ENCODE data around the gene OSBPL3. TPM values are rescaled to one million over a fixed set of nuclear protein-coding genes. Genes with fewer than 3 reads are reported as not detected.
A peak's percentile ranks its signal among the peaks of the same experiment; 100 is the strongest.

Gene OSBPL3
- total RNA-seq, 4 donors from 2014 or later, result 4.3 to 8.6 (median 7.1) TPM

DNA sequence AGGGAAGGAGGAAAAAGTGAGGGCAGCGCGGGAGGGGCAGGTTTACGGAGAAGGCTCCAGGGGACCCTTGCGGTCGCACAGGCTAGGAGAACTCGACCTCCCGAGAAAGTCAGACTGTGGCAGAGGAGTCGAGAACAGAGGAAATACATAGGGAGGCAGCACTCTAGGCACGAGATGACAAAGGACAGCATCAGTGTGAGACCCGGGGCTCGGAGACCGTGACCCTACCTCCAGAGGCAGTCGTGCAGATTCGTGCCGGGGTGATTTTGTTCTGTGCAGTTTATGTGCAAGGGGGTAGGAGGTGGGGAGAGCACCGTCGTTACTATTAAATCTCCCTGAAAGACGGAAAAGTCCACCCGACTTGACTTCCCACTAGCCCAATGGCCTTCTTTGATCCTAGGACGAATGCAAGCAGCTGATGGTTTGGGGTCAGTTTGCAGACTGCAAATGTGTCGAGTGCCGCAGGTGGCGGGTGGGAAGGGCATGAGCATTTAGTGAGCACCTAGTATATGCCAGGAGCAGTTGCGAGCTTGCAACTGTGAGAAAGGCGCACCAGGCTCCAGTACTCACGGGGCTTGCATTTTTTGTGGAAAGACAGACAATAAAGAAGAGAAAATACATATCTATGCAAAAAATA is 674 bp upstream of the OSBPL3 start:
- ATAC-seq (ENCODE audit: low FRiP score) (peak; percentile 0), DNase-seq (ENCODE audit: low spot score) (no peak)
- TF ChIP-seq, protein P1, sequence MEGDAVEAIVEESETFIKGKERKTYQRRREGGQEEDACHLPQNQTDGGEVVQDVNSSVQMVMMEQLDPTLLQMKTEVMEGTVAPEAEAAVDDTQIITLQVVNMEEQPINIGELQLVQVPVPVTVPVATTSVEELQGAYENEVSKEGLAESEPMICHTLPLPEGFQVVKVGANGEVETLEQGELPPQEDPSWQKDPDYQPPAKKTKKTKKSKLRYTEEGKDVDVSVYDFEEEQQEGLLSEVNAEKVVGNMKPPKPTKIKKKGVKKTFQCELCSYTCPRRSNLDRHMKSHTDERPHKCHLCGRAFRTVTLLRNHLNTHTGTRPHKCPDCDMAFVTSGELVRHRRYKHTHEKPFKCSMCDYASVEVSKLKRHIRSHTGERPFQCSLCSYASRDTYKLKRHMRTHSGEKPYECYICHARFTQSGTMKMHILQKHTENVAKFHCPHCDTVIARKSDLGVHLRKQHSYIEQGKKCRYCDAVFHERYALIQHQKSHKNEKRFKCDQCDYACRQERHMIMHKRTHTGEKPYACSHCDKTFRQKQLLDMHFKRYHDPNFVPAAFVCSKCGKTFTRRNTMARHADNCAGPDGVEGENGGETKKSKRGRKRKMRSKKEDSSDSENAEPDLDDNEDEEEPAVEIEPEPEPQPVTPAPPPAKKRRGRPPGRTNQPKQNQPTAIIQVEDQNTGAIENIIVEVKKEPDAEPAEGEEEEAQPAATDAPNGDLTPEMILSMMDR (IDR thresholded peaks at IDR 0.05), result no peak

- peak; percentile 57 for ATAC-seq (ENCODE audit: low FRiP score)
- peak; percentile 46 for DNase-seq (ENCODE audit: low spot score)
- TF ChIP-seq, protein P1 (IDR thresholded peaks at IDR 0.05), result no peak
Observed at GRCh38 chr7:24979470-24979862, 512 bp downstream of the OSBPL3 start.

- TF ChIP-seq, protein P1 (IDR thresholded peaks at IDR 0.05), result no peak
- DNase-seq (ENCODE audit: low spot score) (no peak), ATAC-seq (ENCODE audit: low FRiP score) (no peak)
Observed at GRCh38 chr7:24978843-24979469, 1.0 kb downstream of the OSBPL3 start.

GRCh38 chr7:24975644-24976260 is 4.2 kb downstream of the OSBPL3 start:
- DNase-seq (ENCODE audit: low spot score) (no peak), ATAC-seq (ENCODE audit: low FRiP score) (no peak)
- TF ChIP-seq, protein P1 (IDR thresholded peaks at IDR 0.05), result no peak

DNA sequence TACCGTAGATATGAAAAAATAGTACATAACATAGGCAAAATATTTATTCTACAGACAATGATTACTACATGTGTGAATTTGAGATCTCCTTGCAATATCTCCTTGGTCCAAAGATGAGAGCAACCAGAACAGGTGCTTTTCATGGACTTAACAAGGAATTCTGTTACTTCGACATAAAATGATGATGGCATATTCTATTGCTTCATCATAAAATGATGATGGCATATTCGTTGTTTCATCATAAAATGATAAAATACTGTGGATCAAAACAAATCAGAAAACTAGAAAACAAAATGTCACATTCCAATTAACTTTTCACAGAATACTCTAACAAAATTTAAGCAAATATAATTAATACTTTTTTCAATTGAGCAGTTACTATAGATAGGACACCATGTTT is 4.8 kb downstream of the OSBPL3 start:
- no peak for ATAC-seq (ENCODE audit: low FRiP score)

GRCh38 chr7:24974026-24974832 is 5.7 kb downstream of the OSBPL3 start:
- DNase-seq (ENCODE audit: low spot score) (no peak), ATAC-seq (ENCODE audit: low FRiP score) (no peak)
- TF ChIP-seq, protein P1 (IDR thresholded peaks at IDR 0.05), result no peak

More for the DNA sequence above, 4.8 kb downstream of the OSBPL3 start:
- TF ChIP-seq, protein P1 (IDR thresholded peaks at IDR 0.05), result no peak
- DNase-seq (ENCODE audit: low spot score), result no peak
